H1 (cell line): ENCODE measurements around the gene ACY1. TPM values are rescaled to one million over a fixed set of nuclear protein-coding genes. Genes with fewer than 3 reads are reported as not detected.

Source experiments
- CTCF ChIA-PET: fragments of 300-600 bp; sonication (Branson Sonifier 250); formaldehyde crosslinking; loops from one replicate; lab custom pipeline; 2021; ENCODE audit not compliant: partially characterized antibody; lab: Charles Lee
- POLR2A ChIA-PET: fragments of 300-600 bp; sonication (Branson Sonifier 250); formaldehyde crosslinking; loops from one replicate; lab custom pipeline; 2021; ENCODE audit warnings: inconsistent platforms; ENCODE audit not compliant: partially characterized antibody; lab: Charles Lee
- DNase-seq, 2 experiments: peaks; one replicate each; pipeline versions ENCODE4 v3.0.0 to v3.0.0-alpha.2; 2010 to 2022; ENCODE audit warnings: low spot score in 2 of 2, low read depth in 1 of 2, mixed read lengths in 1 of 2
- FAIRE-seq: peaks from 2 replicates; lab custom pipeline; 2011; peaks lifted over from hg19 to GRCh38; lab: Jason Lieb, UNC
- H2AFZ ChIP-seq: 2 replicates; pipeline ENCODE4 v1.8.1; 2012; ENCODE audit warnings: low read length, inconsistent platforms
- H2AK5ac ChIP-seq: 2 replicates; pipeline ENCODE4 v1.6.1; 2013; ENCODE audit warnings: low read depth, low read length
- H2BK120ac ChIP-seq: replicated peaks from 2 replicates; pipeline ENCODE3; 2013; ENCODE audit warnings: low read depth, low read length, inconsistent platforms
- H2BK12ac ChIP-seq: 2 replicates; pipeline ENCODE4 v1.6.1; 2013; ENCODE audit warnings: low read depth, low read length
- H2BK15ac ChIP-seq: 2 replicates; pipeline ENCODE4 v1.6.1; 2013; ENCODE audit warnings: low read length
- H2BK20ac ChIP-seq: 2 replicates; pipeline ENCODE4 v1.6.1; 2013; ENCODE audit warnings: low read length
- H2BK5ac ChIP-seq: 2 replicates; pipeline ENCODE4 v1.6.1; 2013; ENCODE audit warnings: low read depth, low read length
- H3K14ac ChIP-seq: 2 replicates; pipeline ENCODE4 v1.6.1; 2013; ENCODE audit warnings: inconsistent platforms; ENCODE audit not compliant: insufficient read length
- H3K18ac ChIP-seq: 2 replicates; pipeline ENCODE4 v1.6.1; 2013; ENCODE audit warnings: low read length; ENCODE audit errors: extremely low read depth
- H3K23ac ChIP-seq: 2 replicates; pipeline ENCODE4 v1.6.1; 2013; ENCODE audit warnings: inconsistent platforms; ENCODE audit not compliant: insufficient read length
- H3K23me2 ChIP-seq: 2 replicates; pipeline ENCODE4 v1.6.1; 2013; ENCODE audit warnings: low read depth, low read length
- H3K27ac ChIP-seq: 2 replicates; pipeline ENCODE4 v1.6.1; 2011; ENCODE audit warnings: low read depth, low read length, inconsistent platforms
- H3K27me3 ChIP-seq, 4 experiments: replicated peaks in 1 of 4; 1 replicate in 1 of 4; 2 replicates in 3 of 4; pipeline versions ENCODE4 v1.6.1 to v1.8.1; 2011 to 2013; ENCODE audit warnings: low read length in 3 of 4, mild to moderate bottlenecking in 3 of 4, inconsistent platforms in 2 of 4, mixed read lengths in 2 of 4, moderate library complexity in 1 of 4; ENCODE audit not compliant: control insufficient read depth in 3 of 4, insufficient read depth in 3 of 4; ENCODE audit errors: extremely low read depth in 1 of 4
- H3K36me3 ChIP-seq, 4 experiments: 2 replicates each; pipeline versions ENCODE4 v1.6.1 to v1.8.1; 2011 to 2013; ENCODE audit warnings: mild to moderate bottlenecking in 4 of 4, low read length in 3 of 4, moderate library complexity in 2 of 4, control low read depth in 1 of 4, inconsistent platforms in 1 of 4; ENCODE audit not compliant: insufficient read depth in 4 of 4, control insufficient read depth in 2 of 4
- H3K4ac ChIP-seq: replicated peaks from 2 replicates; pipeline ENCODE3; 2013; ENCODE audit warnings: low read length, low read depth, mixed read lengths, inconsistent platforms; ENCODE audit not compliant: insufficient read length
- H3K4me1 ChIP-seq, 4 experiments: replicated peaks in 1 of 4; 1 replicate in 1 of 4; 2 replicates in 3 of 4; pipeline versions ENCODE4 v1.6.1 to v1.8.1; 2011 to 2013; ENCODE audit warnings: low read length in 3 of 4, inconsistent platforms in 2 of 4, mixed read lengths in 1 of 4; ENCODE audit not compliant: insufficient read depth in 4 of 4, control insufficient read depth in 3 of 4
- H3K4me2 ChIP-seq, 2 experiments: 2 replicates each; pipeline versions ENCODE4 v1.6.1 to v1.8.1; 2011 to 2013; ENCODE audit warnings: low read depth in 2 of 2, low read length in 2 of 2, control low read depth in 1 of 2, inconsistent platforms in 1 of 2, mild to moderate bottlenecking in 1 of 2; ENCODE audit not compliant: insufficient read depth in 1 of 2
- H3K4me3 ChIP-seq, 4 experiments: fragments of 200-600, 300-600 bp in 1 of 4; sonication (generic), shearing (Covaris generic), sonication (Bioruptor Twin) in 1 of 4; 2 replicates each; pipeline versions ENCODE4 v1.5.1 to v1.8.1; 2011 to 2016; ENCODE audit warnings: low read length in 4 of 4, low read depth in 3 of 4, control low read depth in 2 of 4, inconsistent platforms in 2 of 4, mild to moderate bottlenecking in 2 of 4, mixed read lengths in 1 of 4, moderate library complexity in 1 of 4; ENCODE audit not compliant: insufficient read depth in 2 of 4; ENCODE audit errors: extremely low read depth in 1 of 4
- H3K56ac ChIP-seq: replicated peaks from 2 replicates; pipeline ENCODE3; 2013; ENCODE audit warnings: low read depth, mild to moderate bottlenecking, mixed read lengths, low read length, inconsistent platforms; ENCODE audit not compliant: insufficient read length
- H3K79me1 ChIP-seq: 2 replicates; pipeline ENCODE4 v1.6.1; 2013; ENCODE audit warnings: low read depth, low read length, control low read depth
- H3K79me2 ChIP-seq, 2 experiments: 2 replicates each; pipeline versions ENCODE4 v1.6.1 to v1.8.1; 2012 to 2013; ENCODE audit warnings: low read length in 2 of 2, mild to moderate bottlenecking in 2 of 2, inconsistent platforms in 1 of 2; ENCODE audit not compliant: insufficient read depth in 2 of 2, control insufficient read depth in 1 of 2
- H3K9ac ChIP-seq, 4 experiments: replicated peaks in 1 of 4; 1 replicate in 1 of 4; 2 replicates in 3 of 4; pipeline versions ENCODE4 v1.6.1 to v1.8.1; 2011 to 2013; ENCODE audit warnings: low read depth in 3 of 4, low read length in 3 of 4, control low read depth in 2 of 4, mild to moderate bottlenecking in 2 of 4, moderate library complexity in 2 of 4, inconsistent platforms in 1 of 4; ENCODE audit errors: extremely low read depth in 1 of 4
- H3K9me3 ChIP-seq, 2 experiments: 2 replicates each; pipeline versions ENCODE4 v1.6.1 to v1.8.1; 2012 to 2013; ENCODE audit warnings: mild to moderate bottlenecking in 2 of 2, moderate library complexity in 2 of 2, control low read depth in 1 of 2, inconsistent platforms in 1 of 2, low read depth in 1 of 2, low read length in 1 of 2, mixed read lengths in 1 of 2; ENCODE audit not compliant: insufficient read depth in 2 of 2
- H4K20me1 ChIP-seq, 2 experiments: replicated peaks in 1 of 2; 2 replicates each; pipeline versions ENCODE3 to v1.8.1; 2011 to 2013; ENCODE audit warnings: inconsistent platforms in 2 of 2, low read length in 2 of 2, mild to moderate bottlenecking in 1 of 2; ENCODE audit not compliant: insufficient read depth in 2 of 2, control insufficient read depth in 1 of 2
- H4K5ac ChIP-seq: 2 replicates; pipeline ENCODE4 v1.6.1; 2013; ENCODE audit warnings: low read length, low read depth, mixed read lengths, inconsistent platforms; ENCODE audit not compliant: insufficient read length
- H4K8ac ChIP-seq: 2 replicates; pipeline ENCODE4 v1.8.0; 2013; ENCODE audit warnings: mild to moderate bottlenecking, moderate library complexity, low read length, inconsistent platforms; ENCODE audit not compliant: insufficient read depth; ENCODE audit errors: extremely low read depth
- H4K91ac ChIP-seq: replicated peaks from 2 replicates; pipeline ENCODE3; 2013; ENCODE audit warnings: low read length, mixed read lengths, inconsistent platforms; ENCODE audit not compliant: insufficient read length
- BRCA1 ChIP-seq: IDR thresholded peaks from 2 replicates; pipeline ENCODE4 v1.6.1; 2012; ENCODE audit warnings: low read depth, low read length, improper control_type of control experiment
- CBX5 ChIP-seq: fragments of 300-800, 300-1000 bp; sonication (generic); IDR thresholded peaks from 2 replicates; pipeline ENCODE4 v1.7.1; 2016; ENCODE audit warnings: antibody characterized with exemption, low read length, low read depth
- RAD21 ChIP-seq, 2 experiments: IDR thresholded peaks in 1 of 2; conservative IDR thresholded peaks in 1 of 2; 2 replicates each; pipeline ENCODE4 v1.6.1; 2011; ENCODE audit warnings: low read depth in 2 of 2, low read length in 2 of 2, improper control_type of control experiment in 1 of 2, inconsistent platforms in 1 of 2, mild to moderate bottlenecking in 1 of 2, moderate library complexity in 1 of 2
- SP2 ChIP-seq: IDR thresholded peaks from 2 replicates; pipeline ENCODE4 v1.6.1; 2012; ENCODE audit warnings: mild to moderate bottlenecking, low read length, inconsistent platforms
- WGBS, 2 experiments: shearing (Covaris generic) in 1 of 2; methylation state at CpG; one replicate each; pipeline versions ENCODE4 v1.1.6 to v1.1.7; 2013 to 2015; ENCODE audit warnings: low lambda C conversion rate in 2 of 2, mixed read lengths in 2 of 2, inconsistent platforms in 1 of 2, low coverage in 1 of 2, missing lambda C conversion rate in 1 of 2; ENCODE audit not compliant: insufficient replicate concordance in 2 of 2, insufficient coverage in 1 of 2, insufficient read length in 1 of 2; ENCODE audit errors: extremely low coverage in 1 of 2, missing lambda C conversion rate in 1 of 2; 5-methylcytosine and 5-hydroxymethylcytosine counted together
- polyA plus RNA-seq, 7 experiments: library from polyadenylated mRNA; depleted of rRNA in 3 of 7; stranded (reverse) in 5 of 7; unstranded in 2 of 7; fragments of >200 nt in 5 of 7; fragments of 200-250 nt in 2 of 7; gene quantifications; 1 replicate in 5 of 7; 2 replicates in 1 of 7; 4 replicates in 1 of 7; pipeline versions ENCODE4 v1.2.1 to v1.2.3, GENCODE V29; 2011 to 2013; ENCODE audit warnings: missing spikeins in 2 of 7, mixed read lengths in 2 of 7
- total RNA-seq: library from RNA; stranded (reverse); fragmentation: NEBNext Ultra II Directional; extraction: Animal tissue kit (Norgen Biotek cat#: 25700); gene quantifications from 2 replicates; pipeline ENCODE4 v1.2.1, GENCODE V29; 2021
- TF ChIP-seq, protein P1 (sequence below), 3 experiments: IDR thresholded peaks; 1 replicate in 2 of 3; 2 replicates in 1 of 3; pipeline versions ENCODE4 v1.5.1 to v1.6.1; 2011; ENCODE audit warnings: low read length in 3 of 3, mild to moderate bottlenecking in 3 of 3, inconsistent platforms in 2 of 3, low read depth in 1 of 3, moderate library complexity in 1 of 3; ENCODE audit not compliant: insufficient read depth in 1 of 3; ENCODE audit errors: control extremely low read depth in 1 of 3

Gene ACY1
- total and polyA plus RNA-seq, 2 of the 8 experiments (the other 6 are each of a cell fraction or from before 2014, with no cell fraction given): 48.3 to 113 TPM

DNA sequence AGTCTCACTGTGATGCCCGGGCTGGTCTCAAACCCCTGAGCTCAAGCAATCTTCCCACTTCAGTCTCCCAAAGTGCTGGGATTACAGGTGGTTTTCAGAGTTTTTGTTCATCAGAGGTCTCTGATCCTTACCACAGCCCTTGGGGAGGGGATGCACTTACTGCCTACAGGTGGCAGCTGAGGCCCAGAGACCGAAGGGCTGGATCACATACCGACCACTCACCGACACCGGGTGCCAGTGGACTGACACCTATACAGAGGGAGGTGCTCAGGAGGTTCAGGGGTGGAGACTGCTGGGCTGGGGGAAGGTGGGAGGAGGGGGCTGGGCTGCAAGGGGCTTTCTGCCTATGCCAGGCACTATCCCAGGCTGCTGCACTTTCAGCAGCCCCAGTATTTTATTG is 53.5 kb downstream of the ACY1 start:
- Histone ChIP-seq H4K91ac (no peak overlapping the region), H3K23ac (no peak overlapping the region), H3K56ac (no peak overlapping the region), H3K4me2 (no peak overlapping the region), H4K20me1 (no peaks in the 10 kb centered on the region), H3K4me1 (peaks cover 0 to 4% (median 1%) of the 10 kb centered on the region in 4 experiments; a peak in 2 of 7 replicates), H3K4ac (no peak overlapping the region), H4K5ac (no peak overlapping the region), H3K27me3 (no peaks in the 10 kb centered on the region), H3K79me1 (no peaks in the 10 kb centered on the region), H3K4me3 (no peak overlapping the region), H3K9me3 (no peaks in the 10 kb centered on the region), H3K14ac (no peak overlapping the region), H3K27ac (no peak overlapping the region), H3K23me2 (no peaks in the 10 kb centered on the region), H2BK20ac (no peak overlapping the region), H2AK5ac (no peak overlapping the region), H3K9ac (no peak overlapping the region), H2BK12ac (no peak overlapping the region), H2BK15ac (no peak overlapping the region), H2BK120ac (no peak overlapping the region), H2BK5ac (no peak overlapping the region), H3K79me2 (no peaks in the 10 kb centered on the region), H4K8ac (no peak overlapping the region), H3K18ac (no peak overlapping the region), H3K36me3 (no peaks in the 10 kb centered on the region), H2AFZ (no peak overlapping the region)
- TF ChIP-seq CBX5: no peak
- TF ChIP-seq BRCA1: no peak
- peak; percentile 65 to 69 for TF ChIP-seq RAD21 (IDR thresholded peaks at IDR 0.05 in 1 of 2, conservative IDR thresholded peaks at IDR 0.05 in 1 of 2; ENCODE audit: low read depth in 2 of 2, low read length in 2 of 2)
- TF ChIP-seq SP2: no peak
- TF ChIP-seq, protein P1, sequence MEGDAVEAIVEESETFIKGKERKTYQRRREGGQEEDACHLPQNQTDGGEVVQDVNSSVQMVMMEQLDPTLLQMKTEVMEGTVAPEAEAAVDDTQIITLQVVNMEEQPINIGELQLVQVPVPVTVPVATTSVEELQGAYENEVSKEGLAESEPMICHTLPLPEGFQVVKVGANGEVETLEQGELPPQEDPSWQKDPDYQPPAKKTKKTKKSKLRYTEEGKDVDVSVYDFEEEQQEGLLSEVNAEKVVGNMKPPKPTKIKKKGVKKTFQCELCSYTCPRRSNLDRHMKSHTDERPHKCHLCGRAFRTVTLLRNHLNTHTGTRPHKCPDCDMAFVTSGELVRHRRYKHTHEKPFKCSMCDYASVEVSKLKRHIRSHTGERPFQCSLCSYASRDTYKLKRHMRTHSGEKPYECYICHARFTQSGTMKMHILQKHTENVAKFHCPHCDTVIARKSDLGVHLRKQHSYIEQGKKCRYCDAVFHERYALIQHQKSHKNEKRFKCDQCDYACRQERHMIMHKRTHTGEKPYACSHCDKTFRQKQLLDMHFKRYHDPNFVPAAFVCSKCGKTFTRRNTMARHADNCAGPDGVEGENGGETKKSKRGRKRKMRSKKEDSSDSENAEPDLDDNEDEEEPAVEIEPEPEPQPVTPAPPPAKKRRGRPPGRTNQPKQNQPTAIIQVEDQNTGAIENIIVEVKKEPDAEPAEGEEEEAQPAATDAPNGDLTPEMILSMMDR (IDR thresholded peaks at IDR 0.05; ENCODE audit: control extremely low read depth in 1 of 3, insufficient read depth in 1 of 3, low read depth in 1 of 3, low read length in 3 of 3): peak in 2 of 3 experiments; percentile 52; a peak in 3 of 4 replicates
- peak in 1 of 2 experiments; percentile 59 for DNase-seq
- ChIA-PET POLR2A (interaction anchor here (0.8 to 1.9 kb wide), 7 partner anchors 13 to 50 kb away, joined by 3 to 6 read pairs (median 3); partner anchors contain the start of gene RPL29), CTCF (interaction anchor here (0.6 to 33.0 kb wide), 13 partner anchors 8 to 184 kb away, joined by 3 to 984 read pairs (median 5); partner anchors contain the start of genes DUSP7 and RRP9)
- peak; percentile 68 for FAIRE-seq
- 28% methylated on average over 5 of the region's 5 CpGs; no CpG with 5 or more reads in 1 of the 2 experiments for WGBS, 2 experiments
